NCI-H2081 treated with DMSO at 0.1 percent for 48 hours (cell line): Measurements from ENCODE around the gene C3orf20.
"Not testable (repeated sequence)": the region's sequence is repeated elsewhere in the genome, so short reads cannot be mapped to it uniquely, and the experiment has no call there.

Experiments used
- DNase-seq: peaks from one replicate; lab custom pipeline; 2025; lab: John Stamatoyannopoulos, UW

Gene C3orf20

DNA sequence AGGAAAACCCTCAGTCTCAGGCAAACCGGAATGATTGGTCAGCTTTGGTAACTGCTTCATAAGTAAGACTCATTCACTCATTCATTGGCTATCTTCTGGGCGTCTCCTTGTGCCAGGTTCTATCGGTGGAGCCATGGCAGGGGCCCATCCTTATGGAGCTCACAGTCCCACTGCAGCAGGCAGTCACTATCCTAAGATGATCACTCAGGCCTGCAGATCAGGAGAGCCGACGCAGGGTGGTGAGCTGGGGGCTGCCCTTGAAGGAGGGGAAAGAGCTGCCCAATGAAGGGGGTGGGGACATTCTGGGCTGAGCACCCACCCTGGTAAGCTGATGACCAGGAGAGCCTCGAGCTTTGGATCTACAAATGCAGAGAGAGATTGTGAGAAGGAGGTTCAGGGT lies 123.3 kb downstream of the C3orf20 start:
- no peak for DNase-seq

DNA sequence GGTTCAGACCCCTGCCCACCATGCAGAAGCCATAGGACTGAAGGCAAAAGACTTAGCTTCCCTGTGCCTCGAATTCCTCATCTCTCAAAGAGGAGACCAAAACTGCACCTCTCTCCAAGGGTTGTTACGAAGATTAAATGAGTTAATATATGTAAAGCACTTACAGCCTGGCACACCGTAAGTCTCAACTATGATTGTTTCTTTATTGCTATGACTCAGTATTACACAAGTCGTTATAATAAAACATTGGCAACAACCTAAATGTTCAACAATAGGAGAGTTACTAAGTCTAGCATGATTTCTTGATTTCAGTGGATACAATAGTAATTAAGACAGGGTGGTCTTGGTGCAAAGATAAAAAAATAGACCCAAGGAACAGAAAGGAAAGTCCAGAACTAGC lies 124.2 kb downstream of the C3orf20 start:
- DNase-seq: no peak

DNA sequence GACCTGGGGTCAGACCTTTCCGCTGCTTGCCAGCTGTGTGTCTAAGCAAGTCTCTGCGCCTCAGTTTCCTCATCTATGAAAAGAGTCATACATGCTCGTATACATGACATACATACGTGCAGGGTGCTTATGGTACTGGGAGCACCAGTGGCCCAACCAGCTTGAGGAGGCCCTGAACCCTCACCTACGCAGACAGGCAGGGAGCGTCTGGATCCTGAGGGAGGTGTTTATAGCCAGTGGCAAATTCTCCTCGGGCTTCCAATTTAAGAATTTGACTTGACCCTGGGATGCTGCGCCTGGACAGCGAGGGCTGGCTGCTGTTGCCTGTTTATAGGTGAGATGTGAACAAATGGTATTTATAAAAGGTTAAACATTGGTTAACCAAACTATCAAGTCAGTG lies 126.1 kb downstream of the C3orf20 start:
- no peak for DNase-seq

DNA sequence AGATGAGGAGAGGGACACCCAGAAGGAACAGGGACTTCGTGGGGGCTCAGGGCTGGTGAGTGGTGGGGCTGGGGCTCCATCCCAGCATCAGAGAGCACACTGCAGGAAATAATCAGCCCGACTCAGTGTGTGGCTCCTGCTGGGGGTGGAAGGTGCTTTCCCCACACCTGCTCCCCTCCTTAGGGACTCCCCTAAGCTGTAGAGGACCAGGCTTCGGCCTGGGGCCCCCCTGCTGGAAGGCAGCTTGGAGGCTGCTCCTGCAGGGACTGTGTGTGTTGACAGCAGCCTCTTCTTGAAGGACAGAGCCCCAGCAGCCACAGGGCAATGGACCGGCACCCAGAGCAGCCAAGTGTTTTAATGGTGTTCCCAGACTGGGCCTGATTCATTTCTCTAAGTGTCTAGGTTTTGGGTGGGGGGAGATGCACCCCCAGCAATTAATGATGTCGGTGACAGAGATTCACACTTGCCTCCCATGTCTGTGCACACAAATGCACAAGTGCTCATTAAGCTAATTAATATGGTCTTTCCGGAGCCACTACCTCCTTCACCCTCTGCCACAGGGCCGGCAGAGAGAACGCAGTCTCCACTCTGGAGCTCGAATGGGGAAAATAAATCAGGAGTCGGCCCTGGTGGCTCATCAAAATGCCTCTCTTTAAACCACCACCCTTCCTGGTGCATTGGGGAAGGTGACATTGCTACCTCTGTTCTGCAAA lies 126.9 kb downstream of the C3orf20 start:
- no peak for DNase-seq

DNA sequence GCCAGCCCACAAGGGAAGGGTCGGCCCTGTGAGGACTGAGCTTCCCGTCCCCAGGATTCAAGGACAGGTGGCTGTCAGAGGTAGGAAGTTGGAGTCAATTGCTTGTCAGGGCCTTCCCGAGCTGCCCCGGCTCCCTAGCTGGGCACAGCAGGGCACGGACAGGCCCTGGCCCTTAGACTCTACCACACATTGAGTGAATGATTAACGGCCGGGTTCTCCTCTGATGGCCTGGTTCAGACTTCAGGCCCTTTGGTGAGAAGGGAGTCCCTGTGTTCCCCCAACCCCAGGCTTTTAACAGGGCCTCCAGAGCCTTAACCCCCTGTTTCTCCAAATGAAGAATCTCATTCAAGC lies 127.4 kb downstream of the C3orf20 start:
- no peak for DNase-seq

DNA sequence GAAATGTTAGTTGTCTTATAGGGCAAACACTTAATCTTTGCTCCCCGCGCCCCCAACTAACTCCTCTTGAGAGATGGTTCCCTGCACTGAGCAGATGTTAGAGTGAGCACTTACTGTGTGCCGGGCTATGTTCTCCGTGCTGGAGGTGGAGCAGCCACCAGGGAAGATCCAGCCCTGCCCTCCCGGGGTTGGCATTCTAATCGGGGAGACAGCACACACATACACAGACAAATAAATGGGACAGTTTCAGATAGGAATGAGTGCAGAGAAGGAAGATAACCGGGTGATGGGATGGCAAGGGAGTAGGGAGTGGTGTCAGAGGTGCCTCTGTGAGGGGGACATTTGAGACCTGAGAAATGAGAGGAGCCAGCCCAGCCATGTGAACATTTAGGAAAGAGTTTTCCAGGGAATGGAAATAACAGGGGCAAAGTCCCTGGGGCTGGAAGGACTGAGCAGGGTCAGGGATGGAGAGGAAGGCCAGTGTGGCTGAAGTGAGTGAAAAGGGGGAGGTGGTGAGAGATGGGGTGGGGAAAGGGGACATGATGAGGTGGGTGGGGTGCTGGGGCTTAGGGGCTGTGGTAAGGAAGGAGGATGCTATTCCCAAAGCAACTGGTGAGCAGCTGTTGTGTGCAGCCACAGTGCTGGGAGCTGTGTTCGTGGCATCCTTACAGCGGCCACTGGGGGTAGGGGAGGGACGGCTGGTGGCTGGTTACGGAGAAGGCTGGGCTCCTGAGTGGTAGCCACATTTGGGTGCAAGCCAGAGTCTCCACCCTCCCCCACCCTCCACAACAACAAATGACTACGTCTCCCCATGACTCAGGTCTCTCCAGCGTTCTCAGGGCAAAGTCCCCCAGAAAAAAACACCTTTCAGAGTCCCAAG lies 128.4 kb downstream of the C3orf20 start:
- DNase-seq: no peak

DNA sequence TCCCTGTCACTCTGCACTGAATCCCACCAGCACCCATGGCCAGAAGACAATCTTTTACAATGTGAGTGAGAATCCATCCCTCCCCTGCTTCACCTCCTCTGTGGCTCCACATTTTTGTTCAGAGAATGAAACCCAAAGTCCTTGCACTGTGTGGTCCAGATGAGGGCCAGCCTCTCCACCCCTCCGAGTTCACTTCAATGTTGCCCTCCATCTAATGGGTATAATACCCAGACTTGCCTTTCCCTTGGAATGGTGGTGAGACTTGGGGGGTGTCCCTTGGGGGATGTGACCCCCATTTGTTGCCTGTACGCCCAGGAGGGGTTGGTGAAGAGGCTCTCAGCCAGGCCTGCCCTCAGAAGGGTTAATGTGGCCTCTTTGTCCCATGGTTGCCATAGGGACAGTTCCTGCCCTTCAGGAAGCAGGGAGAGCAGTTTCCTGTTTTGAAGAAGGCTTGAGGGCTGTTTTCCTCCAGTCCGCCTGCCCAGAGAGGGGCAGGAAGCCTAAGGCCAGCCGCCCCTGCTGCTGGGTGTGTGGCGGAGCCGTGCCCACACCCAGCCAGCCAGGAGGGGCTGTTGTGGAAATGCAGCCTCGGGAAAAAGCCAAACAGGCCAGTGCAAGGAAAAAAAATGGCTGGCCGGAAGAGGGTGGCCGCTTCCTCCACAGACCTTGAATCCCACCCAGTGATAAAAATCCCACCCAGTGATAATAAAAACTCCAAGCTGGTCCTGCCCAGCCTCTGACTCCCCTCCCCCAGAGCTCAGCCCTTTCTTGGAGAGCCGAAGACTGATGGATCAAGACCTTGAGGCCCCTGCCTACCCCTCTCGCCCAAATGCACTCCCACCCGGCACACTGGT lies 129.3 kb downstream of the C3orf20 start:
- DNase-seq: no peak

DNA sequence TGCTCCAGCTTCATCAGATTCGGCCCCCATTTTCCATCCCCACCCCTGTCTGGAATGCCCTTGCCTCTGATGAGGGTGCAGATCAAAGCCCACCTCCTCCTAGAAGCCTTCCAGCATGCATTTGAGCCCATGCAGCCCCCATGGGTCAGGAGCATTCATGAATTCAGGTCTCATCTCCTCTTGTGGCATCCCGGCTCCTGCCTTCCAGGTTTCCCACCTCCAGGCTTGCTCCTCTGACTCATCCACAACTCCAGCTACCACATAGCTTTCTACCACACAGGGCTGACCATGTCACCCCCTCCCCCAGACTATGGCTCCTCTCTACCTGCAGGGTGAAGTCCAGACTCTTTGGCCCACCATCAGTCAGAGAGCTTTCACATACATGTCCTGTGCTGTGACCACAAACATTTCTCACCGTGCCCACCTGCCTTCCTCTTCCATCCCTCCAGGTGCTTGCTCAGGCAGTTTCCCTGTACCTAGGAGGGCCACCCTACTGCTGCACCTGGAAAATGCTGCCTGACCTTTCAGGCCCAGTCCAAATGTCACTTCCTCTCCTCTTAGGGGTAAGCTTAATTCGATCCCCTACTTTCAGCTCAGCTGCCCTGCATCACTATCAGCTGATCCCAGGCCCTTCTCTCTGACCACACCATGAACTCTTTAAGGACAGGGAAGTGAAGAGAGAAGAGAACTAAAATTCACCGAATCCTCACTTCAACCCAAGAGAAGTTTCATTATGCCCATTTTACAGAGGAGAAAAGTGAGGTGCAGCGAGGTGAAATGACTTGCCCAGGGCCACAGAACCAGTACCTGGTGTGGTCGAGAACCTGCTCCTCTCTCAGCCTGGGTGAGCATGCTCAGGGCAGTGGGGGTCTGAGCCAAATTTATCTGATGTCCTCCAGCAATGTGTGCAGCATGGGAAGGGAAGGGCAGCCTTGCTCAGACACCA lies 130.2 kb downstream of the C3orf20 start:
- DNase-seq: no peak

DNA sequence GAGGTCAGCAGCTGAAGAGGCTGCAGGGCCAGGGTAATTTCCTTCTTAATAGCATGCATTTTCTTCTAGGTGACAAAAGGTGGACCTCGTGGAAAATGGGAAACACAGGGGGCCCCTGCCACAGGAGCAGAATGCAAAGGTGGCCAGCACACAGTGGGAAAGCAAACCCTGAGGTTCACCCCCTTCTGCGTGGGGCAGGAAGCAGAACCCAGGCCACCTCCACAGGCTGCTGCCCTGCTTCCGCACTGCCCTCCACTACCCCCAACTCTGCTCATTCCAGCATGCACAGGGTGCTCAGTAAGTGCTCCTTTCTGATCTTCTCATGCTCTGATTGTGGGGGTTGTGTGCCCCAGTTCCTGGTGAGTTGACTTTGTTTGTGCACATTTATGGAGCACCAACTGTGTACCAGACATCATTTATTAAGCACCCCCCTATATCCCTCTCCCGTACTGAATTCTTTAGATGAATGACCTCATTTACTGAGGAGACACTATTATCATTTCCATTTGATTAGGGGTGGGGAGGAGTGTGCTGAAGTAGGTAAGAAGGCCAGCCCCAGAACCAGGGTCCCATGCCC lies 131.1 kb downstream of the C3orf20 start:
- DNase-seq: no peak

DNA sequence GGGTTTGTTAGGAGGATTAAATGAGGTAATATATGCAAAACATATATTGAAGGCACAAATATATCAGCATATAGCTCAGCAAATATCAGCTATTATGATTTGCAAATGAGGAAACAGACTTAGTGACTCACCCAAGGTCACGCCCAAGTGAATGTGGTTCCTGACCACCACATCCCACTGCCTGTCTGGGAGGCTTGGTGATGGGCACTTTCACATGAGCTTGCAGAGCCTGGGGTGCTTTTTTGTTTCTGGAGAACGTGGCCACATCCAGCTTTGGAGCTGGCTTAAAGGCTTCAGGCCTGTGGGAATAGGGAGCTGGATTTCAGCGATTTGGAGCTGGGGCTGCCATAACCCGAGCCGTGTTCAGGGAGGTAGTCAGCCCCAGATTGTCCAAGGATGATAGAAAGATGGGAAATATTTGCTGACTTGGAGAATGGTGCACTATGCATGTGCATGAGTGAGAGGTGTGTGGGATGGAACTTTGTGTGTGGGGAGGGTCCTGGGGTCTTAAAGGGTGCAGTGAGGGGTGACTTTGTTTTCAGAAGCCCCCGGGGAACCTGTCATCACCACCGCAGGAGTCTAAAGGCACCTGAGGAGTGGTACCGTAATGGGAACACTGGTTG lies 131.8 kb downstream of the C3orf20 start:
- DNase-seq: no peak

DNA sequence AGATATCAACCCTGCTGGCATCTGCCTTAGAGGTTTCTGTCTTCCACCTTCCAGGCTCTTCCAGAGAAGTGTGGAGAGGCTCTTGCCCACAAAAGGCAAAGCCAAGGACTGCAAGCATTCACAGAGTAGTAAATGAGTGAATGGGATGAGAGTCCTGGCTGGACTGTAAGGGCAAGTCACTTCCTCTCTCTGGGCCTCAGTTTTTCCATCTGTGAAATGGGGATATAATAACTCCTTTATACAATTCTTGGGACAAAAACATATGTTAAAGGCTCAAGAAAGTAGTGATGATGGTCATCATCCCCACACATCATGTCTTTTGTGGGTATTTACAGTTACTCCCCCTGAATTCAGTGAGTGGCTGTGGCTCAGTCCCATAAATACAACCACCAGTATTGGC lies 133.1 kb downstream of the C3orf20 start:
- DNase-seq: no peak

DNA sequence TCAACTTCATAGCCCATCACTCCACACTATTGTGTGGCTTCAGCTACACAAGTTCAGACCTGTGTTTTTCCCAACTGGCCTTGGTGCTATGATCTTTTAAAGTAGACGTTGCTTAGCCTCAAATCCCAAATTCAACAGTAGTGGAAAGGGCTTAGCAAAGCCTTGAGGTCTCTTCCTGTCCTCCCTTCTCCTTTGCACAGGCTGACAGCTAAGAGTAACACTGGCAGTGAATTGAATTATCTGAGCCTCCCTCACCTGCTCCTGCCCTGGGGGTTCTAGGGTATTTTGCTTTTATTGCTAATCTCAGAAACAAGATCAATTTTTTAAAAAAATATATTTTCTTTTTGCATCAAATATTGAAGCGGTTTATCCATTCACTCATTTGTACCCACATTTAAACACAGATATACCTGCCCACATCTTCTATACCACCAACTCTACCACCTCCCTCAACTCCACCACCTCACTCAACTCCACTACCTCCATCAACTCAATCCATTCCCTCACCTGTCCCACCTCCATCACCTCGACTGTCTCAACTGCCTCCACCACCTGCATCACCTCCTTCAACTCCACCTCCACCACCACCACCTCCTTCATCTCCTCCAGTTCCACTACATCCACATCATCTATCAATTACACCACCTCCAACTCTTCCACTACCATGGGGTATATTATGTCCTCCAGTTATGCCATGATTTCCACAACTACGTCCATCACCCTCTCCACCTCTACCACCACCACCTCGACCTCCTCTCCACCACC lies 133.7 kb downstream of the C3orf20 start:
- DNase-seq: no peak

DNA sequence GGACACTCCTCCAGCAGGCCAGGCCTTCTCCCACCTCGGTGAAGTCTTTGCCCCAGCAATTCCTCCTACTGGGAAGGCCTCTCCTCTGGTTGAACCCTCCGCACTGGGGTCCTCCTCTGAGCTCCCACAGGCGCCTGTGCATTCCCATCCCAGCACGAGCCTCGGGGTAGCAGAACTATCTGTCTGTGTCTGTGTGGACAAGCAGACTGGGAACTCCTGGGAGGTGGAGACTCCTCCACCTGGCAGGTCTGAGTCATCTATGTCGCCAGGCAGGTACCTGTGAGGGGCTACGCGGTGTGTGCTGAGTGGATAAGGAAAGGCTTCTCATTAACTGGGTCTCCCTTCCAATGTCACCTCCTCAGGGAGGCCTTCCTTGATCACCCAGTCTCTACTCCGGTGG lies 134.7 kb downstream of the C3orf20 start:
- not testable (repeated sequence) for DNase-seq

DNA sequence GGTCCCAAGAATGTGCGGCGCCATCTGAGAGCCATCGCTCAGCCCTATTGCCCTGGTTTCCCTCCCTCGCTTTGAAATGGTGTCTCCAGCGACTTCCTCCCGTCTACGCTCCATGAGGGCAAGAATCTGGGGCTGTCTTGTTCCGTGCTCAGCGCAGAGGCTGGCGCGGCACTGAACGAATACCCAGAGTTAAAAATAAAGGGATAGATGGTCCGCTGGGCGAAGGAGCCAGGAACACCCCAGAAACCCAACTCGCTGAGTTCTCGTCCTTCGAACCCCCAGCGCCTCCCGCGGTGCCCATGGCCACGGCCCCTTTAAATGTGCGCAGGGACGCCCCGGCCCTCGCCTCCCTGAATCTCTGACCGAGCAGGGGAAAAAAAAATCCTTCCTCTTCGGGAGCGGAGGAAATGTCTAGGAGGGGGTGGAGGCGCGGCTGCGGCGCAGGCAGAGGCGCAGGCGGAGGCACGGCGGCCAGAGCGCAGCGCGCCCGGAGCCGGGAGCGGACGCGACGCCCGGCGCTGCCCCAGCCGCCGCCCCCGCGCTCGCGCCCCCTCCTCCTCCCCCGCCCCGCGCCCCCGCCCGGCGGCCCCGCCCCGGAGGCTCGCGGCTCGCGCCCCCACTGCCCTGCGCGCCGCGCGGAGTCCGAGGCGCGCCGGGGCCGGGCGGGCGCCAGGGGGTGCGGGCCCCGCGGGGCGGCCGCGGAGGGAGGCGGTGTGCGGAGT lies 135.3 kb downstream of the C3orf20 start:
- DNase-seq: no peak

DNA sequence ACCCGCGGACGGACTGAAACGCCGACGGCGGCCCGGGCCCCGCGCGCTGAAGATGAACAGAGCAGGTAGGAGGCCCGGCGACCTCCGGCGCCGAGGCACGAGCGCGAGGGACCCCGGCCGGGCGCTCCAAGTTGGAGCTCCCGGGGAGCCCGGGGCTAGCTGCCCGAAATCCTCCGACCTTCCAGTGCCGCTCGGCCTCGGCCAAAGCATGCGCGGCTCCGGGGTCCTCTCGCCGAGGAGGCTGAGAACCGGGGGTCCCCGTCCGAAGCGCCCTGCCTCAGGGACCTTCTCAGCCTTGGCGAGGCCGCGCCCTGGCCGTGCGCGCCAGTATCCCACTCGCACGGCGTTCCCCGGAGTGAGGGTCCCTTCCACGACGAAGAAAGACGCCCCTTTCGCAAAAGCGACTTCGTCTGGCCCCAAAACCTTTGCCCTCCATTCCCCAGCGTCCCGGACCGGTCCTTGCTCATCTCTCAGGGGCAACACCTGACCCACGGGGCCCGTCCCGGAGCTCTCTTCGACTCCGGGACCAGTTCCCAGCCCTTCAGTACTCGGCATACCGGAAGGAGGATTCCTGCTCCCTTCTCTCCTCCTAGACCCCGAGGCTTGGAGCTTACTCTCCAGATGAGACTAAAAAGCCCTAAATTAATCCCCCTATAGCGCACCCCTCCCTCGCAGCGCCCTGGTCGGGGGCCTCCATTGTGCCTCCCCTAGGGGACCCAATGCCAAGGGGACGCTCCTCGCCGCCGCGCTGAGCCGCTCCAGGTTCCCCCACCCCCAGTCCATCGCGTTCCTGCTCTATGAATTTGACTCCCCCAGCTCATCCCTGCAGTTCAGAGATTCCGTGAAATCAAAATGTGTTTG lies 136.1 kb downstream of the C3orf20 start:
- DNase-seq: no peak

DNA sequence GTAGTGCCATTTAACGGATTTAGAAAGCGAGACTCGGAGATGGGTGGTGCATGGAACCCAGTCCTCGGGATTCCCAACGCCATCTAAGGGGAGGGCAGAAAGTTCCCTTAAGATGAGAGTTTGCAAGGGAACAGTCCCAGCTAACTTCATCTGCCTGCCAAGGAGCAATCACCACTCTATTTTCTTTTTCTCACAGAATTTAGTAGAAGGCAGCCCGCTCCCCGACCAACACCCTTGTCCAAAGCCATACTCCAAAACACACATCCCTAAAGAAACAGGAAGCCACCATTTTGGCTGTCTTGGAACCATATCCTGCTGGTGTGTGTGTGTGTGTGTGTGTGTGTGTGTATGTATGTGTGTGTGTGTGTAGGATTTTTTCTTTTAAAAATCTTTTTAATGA lies 136.7 kb downstream of the C3orf20 start:
- DNase-seq: no peak

DNA sequence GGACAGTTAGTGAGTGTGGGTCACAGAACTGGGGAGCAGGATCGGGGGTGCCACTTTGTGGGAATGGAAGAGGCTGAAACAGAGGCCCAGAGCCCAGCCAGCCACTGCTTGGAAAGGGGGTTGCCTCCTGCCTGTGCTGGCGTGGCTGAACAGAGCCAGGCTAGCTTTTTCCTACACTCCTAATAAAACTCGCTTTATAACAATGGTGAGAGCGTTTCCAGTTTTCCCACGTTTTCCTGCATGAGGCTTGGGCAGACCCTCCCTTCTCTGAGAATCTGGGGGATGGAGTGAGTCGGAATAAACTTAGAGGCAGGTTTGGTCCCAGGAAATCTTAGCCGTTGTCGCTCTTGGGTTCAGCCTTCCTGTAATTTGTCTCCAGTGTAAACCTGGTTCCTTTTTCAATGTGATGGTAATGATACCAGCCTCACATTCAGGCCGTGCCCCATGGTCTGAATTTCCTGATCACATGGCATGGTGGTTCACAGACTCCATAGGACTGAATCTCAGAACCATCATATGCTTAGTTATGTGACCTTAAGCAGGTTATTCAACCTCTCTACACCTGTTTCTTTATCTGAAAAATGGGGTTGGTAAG lies 137.4 kb downstream of the C3orf20 start:
- DNase-seq: no peak

DNA sequence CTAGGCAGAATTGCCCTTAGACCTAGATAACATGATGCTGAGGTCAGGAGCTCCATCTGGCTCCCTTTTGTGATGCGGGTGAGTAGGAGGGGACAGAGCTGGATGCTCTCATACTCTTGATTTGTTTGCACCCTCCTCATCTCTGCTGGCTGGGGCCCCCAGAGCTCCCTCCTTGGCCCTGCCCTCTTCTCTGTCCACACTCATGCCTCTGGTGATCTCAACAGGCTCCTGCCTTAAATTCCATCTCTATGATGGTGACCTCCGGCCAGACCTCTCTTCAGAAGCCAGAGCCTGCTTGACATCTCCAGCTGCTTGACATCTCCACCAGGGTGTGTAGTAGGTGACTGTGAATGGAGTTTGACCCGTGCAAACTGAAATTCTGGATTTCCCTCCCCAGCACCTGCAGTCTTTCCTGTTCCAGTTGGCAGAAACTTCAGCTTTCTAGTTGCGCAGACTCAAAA lies 139.5 kb downstream of the C3orf20 start:
- no peak for DNase-seq
